ENCODE measurements around the gene COL15A1.
A peak's percentile ranks its signal among the peaks of the same experiment; 100 is the strongest.
"Not testable (repeated sequence)": the region's sequence is repeated elsewhere in the genome, so short reads cannot be mapped to it uniquely, and the experiment has no call there.

The COL15A1 gene

DNA sequence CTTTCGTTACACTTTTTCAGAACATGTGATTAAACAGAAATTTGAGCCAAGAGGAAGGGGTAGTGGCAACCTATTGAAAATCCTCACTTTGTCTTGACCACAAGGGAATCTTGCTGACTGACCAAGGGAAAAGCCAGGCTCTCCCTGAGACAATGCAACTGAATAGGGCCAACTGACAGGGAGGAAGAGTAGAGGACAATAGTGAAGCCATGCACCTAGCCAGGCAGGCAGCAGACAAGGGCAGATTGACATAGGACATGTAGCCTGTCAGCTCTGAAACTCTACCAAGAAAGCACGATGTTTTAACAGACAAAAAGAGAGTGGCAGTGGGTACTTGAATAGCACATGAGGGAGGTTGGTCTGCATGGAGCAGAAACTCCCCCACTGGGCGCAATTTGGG is 152.7 kb downstream of the COL15A1 start:
- DNase-seq = no peak
- TF ChIP-seq POLR2A (IDR thresholded peaks at IDR 0.05; ENCODE audit: low read length) (no peak), GATA1 (IDR thresholded peaks at IDR 0.05; ENCODE audit: low read depth, low read length) (no peak)

DNA sequence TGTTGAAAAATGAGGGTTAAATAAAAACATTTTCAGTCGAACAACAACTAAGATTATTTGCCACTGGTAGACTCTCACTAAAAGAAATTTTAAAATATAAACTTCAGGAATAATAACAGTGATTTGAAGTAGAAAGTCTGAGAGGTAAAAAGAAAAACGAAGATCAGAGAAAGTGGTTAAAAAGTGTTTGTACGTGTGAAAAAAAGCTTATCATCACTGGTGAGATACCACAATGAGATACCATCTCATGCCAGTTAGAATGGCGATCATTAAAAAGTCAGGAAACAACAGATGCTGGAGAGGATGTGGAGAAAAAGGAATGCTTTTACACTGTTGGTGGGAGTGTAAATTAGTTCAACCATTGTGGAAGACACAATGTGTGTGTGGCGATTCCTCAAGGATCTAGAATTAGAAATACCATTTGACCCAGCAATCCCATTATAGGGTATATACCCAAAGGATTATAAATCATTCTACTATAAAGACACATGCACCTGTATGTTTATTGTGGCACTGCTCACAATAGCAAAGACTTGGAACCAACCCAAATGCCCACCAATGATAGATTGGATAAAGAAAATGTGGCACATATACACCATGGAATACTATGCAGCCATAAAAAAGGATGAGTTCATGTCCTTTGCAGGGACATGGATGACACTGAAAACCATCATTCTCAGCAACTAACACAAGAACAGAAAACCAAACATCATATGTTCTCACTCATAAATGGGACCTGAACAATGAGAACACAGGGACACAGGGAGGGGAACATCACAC is 156.3 kb downstream of the COL15A1 start:
- DNase-seq = not testable (repeated sequence)

DNA sequence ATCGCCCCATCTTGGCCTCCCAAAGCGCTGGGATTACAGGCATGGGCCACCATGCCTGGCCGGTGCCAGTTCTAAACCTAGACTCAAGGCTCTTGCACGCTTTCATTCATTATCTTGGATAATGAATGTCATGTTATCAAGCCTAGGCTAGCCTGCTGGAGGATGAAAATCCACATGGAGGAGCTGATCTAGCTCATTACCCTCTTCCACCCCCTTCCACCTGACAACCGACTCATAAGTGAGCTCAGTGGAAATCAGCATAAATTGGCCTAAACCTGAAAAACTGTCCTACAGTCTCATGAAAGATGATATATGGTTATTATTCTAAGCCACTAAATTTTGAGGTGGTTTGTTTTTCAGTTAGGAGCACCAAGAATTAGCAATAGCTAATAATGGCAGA is 157.6 kb downstream of the COL15A1 start:
- DNase-seq = no peak
- TF ChIP-seq GATA1 (IDR thresholded peaks at IDR 0.05; ENCODE audit: low read depth, low read length) (no peak), POLR2A (IDR thresholded peaks at IDR 0.05; ENCODE audit: low read length) (no peak)

DNA sequence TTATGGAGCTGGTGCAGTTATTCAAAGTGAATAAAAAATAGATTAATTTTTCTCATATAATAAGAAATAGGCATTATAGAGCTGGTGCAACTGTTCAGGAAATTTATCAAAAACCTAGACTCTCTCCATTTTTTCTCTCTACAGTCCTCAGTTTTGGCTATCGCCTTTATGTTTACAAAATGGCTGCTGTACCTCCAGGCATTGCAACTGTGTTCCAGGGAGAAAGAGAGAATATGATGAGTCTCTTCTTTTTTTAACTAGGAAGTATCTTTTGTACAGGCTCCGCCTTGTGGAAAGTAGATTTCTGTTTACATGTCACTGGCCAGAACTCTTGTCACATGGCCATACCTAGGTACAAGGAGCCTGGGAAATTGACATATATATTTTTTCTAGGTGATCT is 158.1 kb downstream of the COL15A1 start:
- TF ChIP-seq GATA1 (IDR thresholded peaks at IDR 0.05; ENCODE audit: low read depth, low read length) = no peak
- no peak for DNase-seq

DNA sequence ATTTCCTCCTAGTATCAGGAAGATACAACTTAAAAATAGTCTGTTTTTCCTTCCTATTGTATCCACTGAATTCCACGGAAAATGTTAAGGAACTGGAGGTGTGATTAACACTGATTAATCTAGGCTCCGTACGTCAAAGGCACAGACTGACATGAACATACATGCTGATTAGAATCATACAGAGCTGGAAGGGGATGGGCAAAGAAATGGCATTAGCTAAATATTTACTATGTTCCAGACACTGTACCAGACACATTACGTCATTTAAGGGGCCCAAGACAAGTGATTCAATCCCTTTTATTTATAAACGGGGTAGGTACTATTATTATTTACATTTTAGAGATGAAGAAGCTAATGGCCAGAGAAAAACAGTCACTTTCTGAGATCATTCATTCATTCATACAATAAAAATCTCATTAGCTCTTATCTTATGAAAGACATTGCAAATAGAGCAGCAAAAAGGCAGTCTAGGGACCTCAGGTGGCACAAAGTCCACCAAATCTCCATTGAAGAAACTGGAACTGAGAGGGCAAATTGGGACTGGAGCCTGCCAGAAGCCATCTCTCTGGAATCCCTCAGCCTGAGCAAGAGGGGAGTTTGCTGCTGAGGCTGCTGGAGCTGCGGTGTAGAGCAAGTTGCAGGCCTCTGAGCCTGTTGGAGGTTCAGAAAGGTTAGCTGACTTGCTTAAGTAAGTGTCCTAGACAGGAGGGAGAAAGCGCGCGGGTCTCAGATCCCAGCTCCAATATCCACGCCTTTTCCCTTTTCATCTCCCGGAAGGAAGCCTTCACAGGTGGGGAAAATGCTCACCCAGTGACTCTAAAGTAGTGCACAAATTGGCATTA is 159.6 kb downstream of the COL15A1 start:
- TF ChIP-seq GATA1 (IDR thresholded peaks at IDR 0.05; ENCODE audit: low read depth, low read length) (no peak), POLR2A (IDR thresholded peaks at IDR 0.05; ENCODE audit: low read length) (no peak)
- no peak for DNase-seq

DNA sequence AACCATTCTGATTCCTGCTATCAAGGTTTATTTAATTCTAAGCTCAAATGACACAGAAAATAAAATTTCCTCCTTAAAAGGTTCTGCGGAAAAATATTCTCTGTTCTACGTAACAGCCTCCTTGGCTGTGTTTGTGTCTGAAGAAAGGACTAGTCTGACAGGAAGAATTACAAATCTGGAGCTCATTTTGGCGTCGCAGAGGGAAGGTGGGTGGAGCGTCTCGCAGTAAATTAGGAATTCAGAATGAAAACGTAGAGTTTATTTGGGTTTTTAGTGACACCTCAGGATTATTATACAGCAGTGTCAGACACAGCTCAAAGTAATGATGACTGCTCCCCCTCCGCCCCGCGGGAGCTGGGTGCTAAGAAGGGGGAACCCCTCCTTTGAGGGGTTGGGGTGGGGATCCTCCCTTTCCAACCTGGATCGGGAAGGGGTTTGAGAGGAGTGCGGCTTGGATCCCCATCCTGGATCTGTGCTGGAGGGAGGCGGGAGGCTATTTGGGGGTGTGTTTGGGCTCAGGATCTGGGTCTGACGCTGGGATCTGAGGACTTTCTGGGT is 160.3 kb downstream of the COL15A1 start:
- TF ChIP-seq POLR2A (IDR thresholded peaks at IDR 0.05; ENCODE audit: low read length) = no peak
- no peak for TF ChIP-seq GATA1 (IDR thresholded peaks at IDR 0.05; ENCODE audit: low read depth, low read length)
- no peak for DNase-seq

DNA sequence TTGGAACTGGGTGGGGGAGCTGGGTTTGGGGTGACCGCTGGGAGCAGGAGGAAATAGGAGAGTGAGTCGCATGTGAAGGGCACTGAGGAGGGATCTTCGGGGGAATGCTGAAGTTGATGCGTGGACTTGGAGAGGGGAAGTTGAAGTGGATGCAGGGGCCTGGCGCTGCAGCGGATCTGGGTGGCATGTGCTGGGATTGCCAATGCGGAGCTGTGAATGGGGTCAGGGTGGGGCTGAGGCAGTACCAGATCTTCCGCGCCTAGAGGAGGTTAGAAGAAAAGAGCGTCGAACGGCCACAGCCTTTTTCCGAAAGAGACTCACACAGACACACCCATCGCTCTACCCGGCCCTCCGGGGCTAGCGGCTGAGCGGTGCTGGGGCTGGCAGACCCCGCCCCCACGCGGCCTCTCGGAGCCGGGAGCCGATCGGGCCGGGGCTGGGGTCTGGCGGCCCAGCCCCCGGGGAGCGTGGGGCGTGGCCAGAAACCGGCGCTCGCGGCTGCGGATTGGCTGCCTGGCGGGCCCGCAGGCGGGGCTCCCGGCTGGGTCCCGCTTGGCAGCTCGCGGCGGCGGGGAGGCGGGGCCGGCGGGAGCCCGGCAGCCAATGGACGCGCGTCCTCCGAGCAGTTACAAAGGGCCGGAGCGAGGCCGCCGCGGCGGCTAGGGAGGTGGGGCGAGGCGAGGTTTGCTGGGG is 160.9 kb downstream of the COL15A1 start, which contains the start of gene TGFBR1:
Gene TGFBR1 (plus strand): TSS at position 655 of the 693 bp plus-strand sequence. CDS start 93 bp downstream, outside the sequence.
- DNase-seq = peak; percentile 94 to 97
- TF ChIP-seq POLR2A (IDR thresholded peaks at IDR 0.05; ENCODE audit: low read length) (peak; percentile 72), GATA1 (IDR thresholded peaks at IDR 0.05; ENCODE audit: low read depth, low read length) (no peak)

DNA sequence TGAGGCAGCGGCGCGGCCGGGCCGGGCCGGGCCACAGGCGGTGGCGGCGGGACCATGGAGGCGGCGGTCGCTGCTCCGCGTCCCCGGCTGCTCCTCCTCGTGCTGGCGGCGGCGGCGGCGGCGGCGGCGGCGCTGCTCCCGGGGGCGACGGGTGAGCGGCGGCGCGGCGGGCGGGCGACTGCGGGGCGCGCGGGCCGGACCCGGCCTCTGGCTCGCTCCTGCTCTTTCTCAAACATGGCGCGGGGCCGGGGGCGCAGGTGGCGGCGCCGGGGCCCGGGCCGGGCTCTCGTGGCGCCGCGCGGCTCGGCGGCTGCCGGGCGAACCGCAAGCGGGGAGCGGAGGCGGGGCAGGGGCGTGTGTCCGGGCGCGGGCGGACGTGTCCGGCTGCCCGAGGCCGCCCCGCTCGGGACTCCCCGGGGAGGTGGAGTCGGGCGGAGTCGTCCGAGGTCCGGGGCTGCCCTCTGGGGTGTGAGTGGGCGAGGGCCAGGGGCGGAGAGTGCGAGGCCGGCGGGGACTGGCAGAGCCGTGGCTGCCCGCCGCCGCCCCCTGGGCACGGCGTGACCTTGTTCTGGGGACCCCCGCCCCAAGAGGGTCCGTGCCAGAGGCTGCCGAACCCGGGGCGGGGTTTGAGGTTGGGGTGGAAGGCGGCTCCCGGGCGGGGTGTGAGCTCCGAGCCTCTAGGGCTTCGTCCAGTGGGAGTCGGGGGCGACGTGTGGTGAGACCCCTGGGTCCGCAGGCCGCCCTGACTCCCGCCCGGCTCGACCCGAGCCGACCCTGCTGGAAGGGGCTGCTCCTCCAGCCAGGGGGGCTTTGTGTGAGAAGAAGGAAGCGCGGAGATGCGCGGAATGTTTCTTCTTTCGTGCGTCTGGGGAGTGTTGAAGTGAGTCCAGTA is 161.7 kb downstream of the COL15A1 start:
- TF ChIP-seq GATA1 (IDR thresholded peaks at IDR 0.05; ENCODE audit: low read depth, low read length) (no peak), POLR2A (IDR thresholded peaks at IDR 0.05; ENCODE audit: low read length) (no peak)
- peak; percentile 79 to 83 for DNase-seq

DNA sequence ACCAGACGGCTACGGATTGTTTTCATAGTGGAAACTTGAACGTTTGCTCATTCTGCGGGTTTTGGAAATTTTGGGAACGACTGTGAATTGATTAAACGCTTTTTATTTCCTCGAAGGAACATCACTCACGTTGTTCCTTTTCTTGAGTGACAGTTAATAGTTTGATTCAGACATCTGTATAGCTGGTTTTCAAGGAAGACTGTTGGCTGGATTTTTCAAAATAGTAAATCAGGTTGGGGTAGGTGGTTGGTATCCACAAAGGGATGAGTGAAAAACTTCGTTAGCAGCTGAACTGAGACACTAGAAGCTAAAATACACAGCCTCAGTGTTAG is 162.3 kb downstream of the COL15A1 start:
- DNase-seq = no peak
- TF ChIP-seq POLR2A (IDR thresholded peaks at IDR 0.05; ENCODE audit: low read length) (no peak), GATA1 (IDR thresholded peaks at IDR 0.05; ENCODE audit: low read depth, low read length) (no peak)

DNA sequence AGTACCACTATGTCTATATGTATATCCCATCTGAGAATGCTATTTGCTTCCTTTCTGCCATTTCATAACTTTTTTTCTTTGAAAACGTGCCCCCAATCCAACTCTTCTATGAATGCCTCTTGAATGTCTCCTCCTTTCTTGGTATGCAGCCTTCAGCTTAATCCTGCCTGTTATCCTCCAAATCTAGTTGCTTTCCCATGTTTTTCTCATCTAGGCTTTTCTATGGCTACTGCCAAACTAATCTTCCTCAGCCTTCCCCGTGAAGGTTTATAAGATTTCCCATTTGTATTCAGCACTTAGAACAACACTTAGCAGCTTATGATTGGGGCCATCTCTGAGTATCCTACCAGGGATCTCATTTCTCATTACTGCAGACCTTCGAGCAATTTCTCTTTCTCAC is 163.7 kb downstream of the COL15A1 start:
- TF ChIP-seq GATA1 (IDR thresholded peaks at IDR 0.05; ENCODE audit: low read depth, low read length) (no peak), POLR2A (IDR thresholded peaks at IDR 0.05; ENCODE audit: low read length) (no peak)

DNA sequence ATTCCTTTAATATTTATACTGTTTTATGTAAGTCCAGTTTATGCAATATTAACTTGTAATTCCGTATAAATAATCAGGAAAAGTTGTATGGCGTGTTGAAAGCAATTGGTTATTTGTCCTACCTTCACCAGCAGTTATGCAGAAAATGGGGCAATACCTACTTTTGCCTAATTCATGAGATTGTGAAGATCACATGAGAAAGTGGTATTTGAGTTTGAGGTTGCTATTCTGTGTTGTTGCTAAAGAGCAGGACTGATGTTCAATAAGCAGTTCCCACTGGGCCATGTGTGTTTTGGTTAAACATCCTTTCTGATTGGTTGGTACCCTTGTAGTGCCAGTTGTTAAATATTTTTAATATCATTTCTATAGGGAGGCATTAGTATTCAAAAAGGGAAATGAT is 164.4 kb downstream of the COL15A1 start:
- TF ChIP-seq POLR2A (IDR thresholded peaks at IDR 0.05; ENCODE audit: low read length) (no peak), GATA1 (IDR thresholded peaks at IDR 0.05; ENCODE audit: low read depth, low read length) (no peak)
- DNase-seq = no peak

More for the DNA sequence above, 163.7 kb downstream of the COL15A1 start:
- DNase-seq = peak in 1 of 2 experiments; percentile 18

DNA sequence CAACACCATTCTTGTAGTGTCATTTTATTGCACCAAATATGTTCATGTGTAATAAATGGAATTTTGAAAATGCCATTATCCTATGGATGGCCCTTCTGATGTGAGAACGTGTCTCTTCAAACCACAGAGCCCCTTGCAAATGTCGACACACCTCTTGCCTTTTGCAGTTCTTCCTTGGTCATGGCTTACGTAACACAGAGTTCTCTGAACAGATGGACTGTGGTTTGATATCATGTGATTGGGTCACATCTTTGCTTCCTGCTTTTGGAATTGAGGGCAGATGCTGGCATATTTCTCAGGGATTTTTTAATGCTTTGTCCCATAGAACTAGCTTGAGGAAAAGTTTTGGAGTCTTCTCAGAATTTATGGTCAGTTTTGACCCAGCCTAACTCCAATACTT is 165.8 kb downstream of the COL15A1 start:
- DNase-seq = peak; percentile 29 to 56
- TF ChIP-seq GATA1 (IDR thresholded peaks at IDR 0.05; ENCODE audit: low read depth, low read length) = no peak
- TF ChIP-seq POLR2A (IDR thresholded peaks at IDR 0.05; ENCODE audit: low read length) = no peak
